ENCODE measurements around the gene NFATC4.

GRCh38 chr14:24323341-24323740 lies 44.6 kb upstream of the NFATC4 start:
- TF ChIP-seq CTCF (conservative IDR thresholded peaks at IDR 0.05; ENCODE audit: low read depth, low read length) (no peak), EZH2 (IDR thresholded peaks at IDR 0.05; ENCODE audit: low read length, unreplicated experiment) (no peak)
